Erythroblast (primary cell): ENCODE measurements around the gene PLXNA2.
A peak's percentile ranks its signal among the peaks of the same experiment; 100 is the strongest.

ENCODE experiments used
- DNase-seq, 2 experiments: peaks; one replicate each; lab custom pipeline; 2025; lab: John Stamatoyannopoulos, UW
- GATA1 ChIP-seq: IDR thresholded peaks from 2 replicates; pipeline ENCODE4 v1.6.1; 2011; ENCODE audit warnings: low read depth, mild to moderate bottlenecking, control low read depth, low read length, moderate library complexity
- POLR2A ChIP-seq: IDR thresholded peaks from 2 replicates; pipeline ENCODE4 v1.6.1; 2011; ENCODE audit warnings: mild to moderate bottlenecking, low read length

The PLXNA2 gene

GRCh38 chr1:208254862-208255261 is 10.7 kb upstream of the PLXNA2 start:
- TF ChIP-seq GATA1 = no peak
- TF ChIP-seq POLR2A = no peak
- DNase-seq = no peak

DNA sequence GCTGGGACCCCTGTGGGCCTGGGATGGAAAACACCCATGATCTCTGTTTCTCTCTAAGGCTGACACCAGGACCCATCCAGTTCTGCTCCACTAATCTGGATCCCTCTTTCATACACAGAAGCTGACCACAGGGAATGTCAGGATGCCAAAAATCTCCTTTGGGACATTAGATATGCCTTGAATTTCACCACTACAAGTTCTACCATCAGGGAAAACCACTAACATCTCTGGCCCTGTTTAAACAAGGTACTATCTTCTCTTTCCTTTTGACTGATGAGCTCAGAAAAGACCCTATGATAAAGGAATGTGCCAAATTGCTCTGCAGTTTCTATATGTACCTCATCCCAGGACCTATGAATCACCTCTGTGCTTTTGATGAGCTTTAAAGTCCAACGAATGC is 10.2 kb upstream of the PLXNA2 start:
- no peak for DNase-seq
- TF ChIP-seq POLR2A (no peak), GATA1 (no peak)

DNA sequence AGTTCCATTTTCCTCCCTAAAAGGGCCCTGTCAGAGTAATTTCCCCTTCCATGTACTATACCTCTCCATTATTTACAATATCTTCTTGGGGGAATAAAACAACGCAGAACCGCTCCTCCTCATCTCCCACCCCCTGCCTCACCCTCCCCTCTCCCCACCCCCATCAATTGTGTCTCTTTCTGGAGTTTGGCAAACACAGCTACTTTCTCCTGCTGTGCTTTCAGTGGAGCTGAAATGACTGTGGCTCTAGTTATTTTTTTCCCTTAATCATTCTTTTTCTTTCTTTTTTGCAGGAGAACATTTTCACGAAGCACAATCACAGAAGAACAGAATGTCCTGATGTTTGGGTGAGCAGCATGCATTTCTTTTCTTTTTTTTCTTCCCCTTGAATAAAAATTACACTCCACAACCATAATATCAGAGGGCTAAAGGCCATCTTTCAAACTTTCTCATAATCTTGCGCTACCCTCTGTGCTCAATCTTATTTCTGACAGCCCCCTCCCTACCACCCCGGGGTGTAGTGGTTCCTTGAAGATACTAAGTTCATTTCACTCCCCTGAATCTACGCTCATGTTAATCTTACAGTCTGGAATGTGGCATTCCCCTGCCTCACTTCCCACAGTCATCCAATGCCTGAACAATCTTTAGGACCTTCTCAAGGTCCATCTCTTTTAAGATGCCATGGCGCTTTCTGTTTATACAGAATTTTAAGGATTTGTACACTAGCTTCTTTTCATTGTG is 8.8 kb upstream of the PLXNA2 start:
- DNase-seq = no peak
- TF ChIP-seq POLR2A (no peak), GATA1 (no peak)

- DNase-seq = peak in 1 of 2 experiments; percentile 33
- TF ChIP-seq POLR2A (no peak), GATA1 (no peak)
Observed at GRCh38 chr1:208251911-208252835, 8.0 kb upstream of the PLXNA2 start.

GRCh38 chr1:208251015-208251414 is 6.8 kb upstream of the PLXNA2 start:
- no peak for DNase-seq
- TF ChIP-seq POLR2A (no peak), GATA1 (no peak)

DNA sequence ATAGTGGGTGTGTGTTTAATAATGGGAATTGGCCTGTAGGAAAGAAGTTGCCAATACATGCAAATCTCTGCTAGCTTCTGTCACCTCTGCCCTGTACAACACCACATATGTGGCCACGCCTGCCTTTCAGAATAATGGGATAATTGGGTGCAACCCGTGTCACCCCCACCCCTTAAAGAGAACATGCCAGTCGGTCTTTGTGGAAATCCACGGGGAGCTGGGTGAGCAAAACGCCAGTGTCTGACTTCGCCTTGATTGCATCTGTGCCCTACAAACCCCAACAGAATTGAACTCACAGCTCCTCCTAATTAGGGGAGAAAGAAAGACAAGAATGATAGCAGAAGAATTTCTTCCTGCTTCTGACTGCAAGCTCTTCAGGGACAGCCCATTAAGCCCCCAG is 6.4 kb upstream of the PLXNA2 start:
- TF ChIP-seq GATA1 = no peak
- TF ChIP-seq POLR2A = no peak
- DNase-seq = no peak

DNA sequence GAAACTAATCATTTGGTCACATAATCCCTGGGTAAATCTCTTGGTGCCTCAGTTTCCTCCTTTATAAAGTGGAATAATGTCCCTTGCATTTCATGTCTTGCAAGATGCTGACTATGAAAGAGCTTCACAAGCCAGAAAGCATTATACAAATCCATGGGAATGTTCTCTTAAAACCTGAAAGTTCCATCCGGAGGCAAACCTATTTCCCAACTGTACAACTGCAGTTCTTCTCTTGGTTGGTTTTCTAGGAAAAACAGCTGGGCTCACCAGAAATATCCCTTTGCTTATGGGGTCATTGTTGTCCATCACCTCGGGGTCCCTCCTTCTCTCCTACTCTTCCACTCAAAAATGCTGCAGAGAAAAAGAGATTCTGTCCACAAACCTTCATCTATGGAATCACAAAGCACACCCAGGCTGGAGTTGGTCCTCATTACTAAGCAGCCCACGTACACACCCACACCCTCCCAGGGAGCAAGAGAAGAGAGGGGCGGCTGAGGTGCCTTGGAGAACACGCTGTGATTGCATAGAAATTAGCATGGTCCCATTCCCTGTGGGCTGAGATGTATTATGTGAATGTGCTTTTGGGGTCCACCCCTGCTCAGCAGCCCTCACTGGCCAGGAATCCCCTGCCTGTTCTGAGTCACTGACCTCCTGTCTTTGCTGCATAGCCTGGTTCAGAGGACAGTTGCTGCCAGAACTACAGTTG is 5.0 kb upstream of the PLXNA2 start:
- TF ChIP-seq POLR2A (no peak), GATA1 (no peak)
- DNase-seq = no peak

DNA sequence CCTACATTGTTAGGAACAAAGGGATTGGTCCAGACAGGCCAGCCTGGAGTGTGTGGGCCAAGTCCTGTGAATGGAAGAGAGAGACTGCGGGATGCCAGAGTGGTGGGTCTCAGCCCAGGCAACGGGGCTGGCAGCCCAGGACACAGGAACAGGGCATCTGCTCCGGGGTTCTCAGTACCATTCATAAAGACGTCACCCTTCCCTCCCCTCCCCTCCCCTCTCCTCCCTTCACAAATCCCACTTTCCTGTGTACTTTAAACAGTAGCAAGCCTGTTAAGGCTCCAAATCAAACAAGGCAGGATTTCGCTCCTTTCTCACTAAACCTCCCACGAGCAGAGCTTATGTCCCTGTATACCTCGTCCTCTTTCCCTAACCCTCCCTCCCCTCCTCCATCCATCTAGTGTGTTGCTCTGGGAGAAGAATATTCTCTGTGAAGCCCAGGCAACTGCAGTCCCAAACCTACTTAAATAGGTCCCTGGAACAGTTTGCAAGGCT is 4.2 kb upstream of the PLXNA2 start:
- no peak for TF ChIP-seq GATA1
- no peak for TF ChIP-seq POLR2A
- DNase-seq = no peak

- TF ChIP-seq GATA1 = no peak
- TF ChIP-seq POLR2A = no peak
- DNase-seq = no peak
Observed at GRCh38 chr1:208247696-208248095, 3.5 kb upstream of the PLXNA2 start.

DNA sequence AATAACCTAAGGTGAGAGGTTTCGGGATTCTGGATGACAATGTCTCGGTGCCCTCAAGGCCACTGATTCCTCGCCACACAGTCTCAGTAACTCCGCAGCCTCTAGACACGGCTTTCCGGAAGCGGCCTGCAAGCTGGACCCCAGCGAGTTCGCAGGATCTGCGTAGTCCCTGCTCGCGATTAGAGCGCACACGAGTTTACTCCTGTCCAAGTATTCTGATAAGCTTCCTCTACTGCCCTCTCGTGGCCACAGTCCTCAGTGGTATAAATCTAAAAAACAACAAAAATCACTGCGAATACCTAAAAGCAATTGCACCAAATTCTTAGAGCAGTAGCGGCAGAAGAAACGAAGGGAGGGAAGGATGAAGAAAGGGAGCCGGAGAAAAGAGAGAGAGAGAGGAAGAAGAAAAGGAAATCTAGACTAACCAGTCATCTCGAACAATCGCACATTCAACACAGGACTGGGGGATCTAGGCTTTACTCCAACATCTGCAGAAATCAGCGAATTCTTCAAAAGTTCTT is 1.1 kb upstream of the PLXNA2 start:
- TF ChIP-seq POLR2A (no peak), GATA1 (no peak)
- peak; percentile 86 to 92 for DNase-seq

GRCh38 chr1:208243527-208243966 is 637 bp downstream of the PLXNA2 start:
- TF ChIP-seq POLR2A = no peak
- TF ChIP-seq GATA1 = no peak
- peak; percentile 43 to 56 for DNase-seq

GRCh38 chr1:208242941-208243526 is 1.1 kb downstream of the PLXNA2 start:
- no peak for TF ChIP-seq GATA1
- no peak for TF ChIP-seq POLR2A
- DNase-seq = peak; percentile 43 to 56

- no peak for DNase-seq
Observed at GRCh38 chr1:208242146-208242545, 2.0 kb downstream of the PLXNA2 start.

More at GRCh38 chr1:208242146-208242545, 2.0 kb downstream of the PLXNA2 start:
- TF ChIP-seq POLR2A = no peak
- TF ChIP-seq GATA1 = no peak
